ENCODE data around the gene TLE4. TPM values are rescaled to one million over a fixed set of nuclear protein-coding genes. Genes with fewer than 3 reads are reported as not detected.

Gene TLE4
- total and polyA plus RNA-seq, 2 donors from 2014 or later = 5.5 to 35.7 TPM

DNA sequence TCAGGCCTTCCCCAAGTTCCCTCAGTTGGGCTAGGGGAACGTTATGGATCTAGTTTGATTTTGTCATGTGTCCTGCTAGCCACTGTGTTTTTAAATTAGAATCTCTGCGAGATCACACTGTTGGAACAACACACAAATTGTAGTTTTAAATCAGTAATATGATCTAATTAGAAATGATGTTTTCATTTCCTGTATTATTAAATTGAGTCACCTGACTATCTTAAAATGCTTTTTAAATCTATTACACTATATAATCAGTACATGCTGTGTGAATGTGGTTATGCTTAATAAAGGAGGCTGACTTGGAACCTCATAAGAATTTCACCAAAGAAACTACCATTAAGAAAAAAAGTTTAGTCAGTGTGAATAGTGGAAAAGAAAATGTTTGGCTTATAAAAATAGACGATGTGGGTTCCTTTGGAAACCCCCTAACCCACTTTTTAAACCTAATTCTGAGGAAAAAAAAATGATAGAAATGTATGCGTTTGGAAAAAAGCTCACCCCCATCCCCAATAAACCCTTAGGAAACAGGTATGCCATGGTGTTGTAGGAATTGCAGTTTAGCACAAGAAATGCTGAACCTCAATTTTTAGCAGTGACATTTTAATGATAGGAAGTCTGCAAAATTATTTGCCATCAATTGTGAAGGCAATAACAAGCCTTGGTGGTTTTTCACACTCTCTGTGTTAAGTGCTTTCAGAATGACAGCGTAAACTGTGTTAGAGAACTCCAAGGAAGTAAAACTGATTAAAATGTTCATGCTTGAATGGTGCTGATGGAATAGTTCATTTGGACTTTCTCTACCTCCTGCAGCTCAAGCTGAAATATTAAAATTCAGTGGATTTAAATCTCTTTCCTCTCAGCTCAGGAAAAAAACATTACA, 59.0 kb downstream of the TLE4 start:
- no peak overlapping the region for H3K27ac ChIP-seq (ENCODE audit: low read depth in 2 of 2, low read length in 2 of 2)
- H3K9me3 ChIP-seq (ENCODE audit: control insufficient read depth in 2 of 3, insufficient read depth in 1 of 3, low read length in 3 of 3) = no peaks in the 10 kb centered on the region
- TF ChIP-seq, protein P1, sequence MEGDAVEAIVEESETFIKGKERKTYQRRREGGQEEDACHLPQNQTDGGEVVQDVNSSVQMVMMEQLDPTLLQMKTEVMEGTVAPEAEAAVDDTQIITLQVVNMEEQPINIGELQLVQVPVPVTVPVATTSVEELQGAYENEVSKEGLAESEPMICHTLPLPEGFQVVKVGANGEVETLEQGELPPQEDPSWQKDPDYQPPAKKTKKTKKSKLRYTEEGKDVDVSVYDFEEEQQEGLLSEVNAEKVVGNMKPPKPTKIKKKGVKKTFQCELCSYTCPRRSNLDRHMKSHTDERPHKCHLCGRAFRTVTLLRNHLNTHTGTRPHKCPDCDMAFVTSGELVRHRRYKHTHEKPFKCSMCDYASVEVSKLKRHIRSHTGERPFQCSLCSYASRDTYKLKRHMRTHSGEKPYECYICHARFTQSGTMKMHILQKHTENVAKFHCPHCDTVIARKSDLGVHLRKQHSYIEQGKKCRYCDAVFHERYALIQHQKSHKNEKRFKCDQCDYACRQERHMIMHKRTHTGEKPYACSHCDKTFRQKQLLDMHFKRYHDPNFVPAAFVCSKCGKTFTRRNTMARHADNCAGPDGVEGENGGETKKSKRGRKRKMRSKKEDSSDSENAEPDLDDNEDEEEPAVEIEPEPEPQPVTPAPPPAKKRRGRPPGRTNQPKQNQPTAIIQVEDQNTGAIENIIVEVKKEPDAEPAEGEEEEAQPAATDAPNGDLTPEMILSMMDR (IDR thresholded peaks at IDR 0.05; ENCODE audit: borderline replicate concordance, extremely low read depth, insufficient read depth) = no peak
- DNase-seq = peak in 1 of 5 donors; percentile 31
- H3K9ac ChIP-seq (ENCODE audit: low read length in 3 of 3) = no peak overlapping the region
- H3K4me3 ChIP-seq (ENCODE audit: low read length in 3 of 3) = no peak overlapping the region
- H3K36me3 ChIP-seq (ENCODE audit: control insufficient read depth in 2 of 3, insufficient read depth in 3 of 3, low read length in 3 of 3) = no peaks in the 10 kb centered on the region
- no peaks in the 10 kb centered on the region for H3K27me3 ChIP-seq (ENCODE audit: control insufficient read depth, insufficient read depth, low read length)
- FAIRE-seq = no peak
- intact Hi-C loops (cut with DNase I) = no loop called here
- H3K4me1 ChIP-seq (ENCODE audit: control insufficient read depth in 2 of 3, insufficient read depth in 2 of 3, low read depth in 1 of 3, low read length in 3 of 3) = no peaks in the 10 kb centered on the region

DNA sequence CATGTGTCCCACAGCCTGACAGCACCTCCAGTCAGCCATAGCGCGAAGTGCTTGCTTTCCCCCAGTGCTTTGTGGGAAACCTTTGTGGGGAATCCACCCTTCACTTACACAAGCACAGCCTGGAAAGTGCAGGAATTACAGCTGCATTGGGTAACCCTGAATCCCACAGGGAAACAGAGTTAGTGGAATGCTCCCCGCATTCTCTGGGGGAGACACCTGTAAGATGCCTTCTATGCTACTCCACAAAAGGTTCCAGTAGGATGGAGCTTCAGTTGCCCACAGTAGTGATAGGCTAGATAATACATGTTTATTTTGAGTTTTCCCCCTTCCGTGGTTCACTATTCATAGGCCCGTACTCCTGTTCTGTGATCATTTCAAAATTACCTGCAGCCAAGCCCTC, 60.3 kb downstream of the TLE4 start:
- intact Hi-C loops (cut with DNase I) = no loop called here
- no peak overlapping the region for H3K27ac ChIP-seq (ENCODE audit: low read depth in 2 of 2, low read length in 2 of 2)
- no peak for DNase-seq
- TF ChIP-seq, protein P1 (IDR thresholded peaks at IDR 0.05; ENCODE audit: borderline replicate concordance, extremely low read depth, insufficient read depth) = no peak
- H3K4me1 ChIP-seq (ENCODE audit: control insufficient read depth in 2 of 3, insufficient read depth in 2 of 3, low read depth in 1 of 3, low read length in 3 of 3) = no peaks in the 10 kb centered on the region
- H3K36me3 ChIP-seq (ENCODE audit: control insufficient read depth in 2 of 3, insufficient read depth in 3 of 3, low read length in 3 of 3) = no peaks in the 10 kb centered on the region
- no peak overlapping the region for H3K9ac ChIP-seq (ENCODE audit: low read length in 3 of 3)
- FAIRE-seq = no peak
- no peak overlapping the region for H3K4me3 ChIP-seq (ENCODE audit: low read length in 3 of 3)
- no peaks in the 10 kb centered on the region for H3K27me3 ChIP-seq (ENCODE audit: control insufficient read depth, insufficient read depth, low read length)
- H3K9me3 ChIP-seq (ENCODE audit: control insufficient read depth in 2 of 3, insufficient read depth in 1 of 3, low read length in 3 of 3) = no peaks in the 10 kb centered on the region

DNA sequence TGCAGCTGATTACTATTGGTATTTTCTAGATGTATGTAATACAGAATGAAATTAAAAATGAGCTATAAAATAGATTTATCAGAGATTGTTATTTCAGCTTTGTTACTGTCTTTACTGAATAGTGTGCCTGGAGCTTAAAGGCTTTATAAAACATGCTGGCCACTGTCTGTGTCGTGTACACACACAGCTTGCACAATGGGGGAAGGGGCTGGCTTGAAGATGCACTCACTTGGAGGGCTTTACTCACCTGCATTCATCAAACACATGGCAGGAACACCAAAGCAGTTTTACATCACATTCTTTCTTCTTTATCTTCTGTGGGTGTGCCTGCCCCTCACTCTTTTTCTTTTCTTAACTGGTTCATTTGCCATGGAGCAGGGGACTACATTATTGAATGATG, 60.9 kb downstream of the TLE4 start:
- DNase-seq = no peak
- Histone ChIP-seq H3K4me1 (ENCODE audit: control insufficient read depth in 2 of 3, insufficient read depth in 2 of 3, low read depth in 1 of 3, low read length in 3 of 3) (no peaks in the 10 kb centered on the region), H3K9me3 (ENCODE audit: control insufficient read depth in 2 of 3, insufficient read depth in 1 of 3, low read length in 3 of 3) (no peaks in the 10 kb centered on the region), H3K27ac (ENCODE audit: low read depth in 2 of 2, low read length in 2 of 2) (no peak overlapping the region), H3K27me3 (ENCODE audit: control insufficient read depth, insufficient read depth, low read length) (no peaks in the 10 kb centered on the region), H3K9ac (ENCODE audit: low read length in 3 of 3) (no peak overlapping the region), H3K4me3 (ENCODE audit: low read length in 3 of 3) (no peak overlapping the region), H3K36me3 (ENCODE audit: control insufficient read depth in 2 of 3, insufficient read depth in 3 of 3, low read length in 3 of 3) (no peaks in the 10 kb centered on the region)
- FAIRE-seq = no peak
- intact Hi-C loops (cut with DNase I) = no loop called here
- TF ChIP-seq, protein P1 (IDR thresholded peaks at IDR 0.05; ENCODE audit: borderline replicate concordance, extremely low read depth, insufficient read depth) = no peak
